OCI-LY3 (cell line): ENCODE measurements around the gene TMEM114.

ENCODE experiments used
- EZH2phosphoT487 ChIP-seq: fragments of 200-600 bp; shearing (Covaris generic); IDR thresholded peaks from 2 replicates; pipeline ENCODE4 v1.6.1; 2018; ENCODE audit warnings: antibody characterized with exemption, mixed run types, low read depth
- TF ChIP-seq, protein P1 (sequence below): fragments of 200-600, 300-600 bp; sonication (generic); IDR thresholded peaks from 2 replicates; pipeline ENCODE4 v1.5.1; 2014; ENCODE audit warnings: antibody characterized with exemption, low read length, low read depth

DNA sequence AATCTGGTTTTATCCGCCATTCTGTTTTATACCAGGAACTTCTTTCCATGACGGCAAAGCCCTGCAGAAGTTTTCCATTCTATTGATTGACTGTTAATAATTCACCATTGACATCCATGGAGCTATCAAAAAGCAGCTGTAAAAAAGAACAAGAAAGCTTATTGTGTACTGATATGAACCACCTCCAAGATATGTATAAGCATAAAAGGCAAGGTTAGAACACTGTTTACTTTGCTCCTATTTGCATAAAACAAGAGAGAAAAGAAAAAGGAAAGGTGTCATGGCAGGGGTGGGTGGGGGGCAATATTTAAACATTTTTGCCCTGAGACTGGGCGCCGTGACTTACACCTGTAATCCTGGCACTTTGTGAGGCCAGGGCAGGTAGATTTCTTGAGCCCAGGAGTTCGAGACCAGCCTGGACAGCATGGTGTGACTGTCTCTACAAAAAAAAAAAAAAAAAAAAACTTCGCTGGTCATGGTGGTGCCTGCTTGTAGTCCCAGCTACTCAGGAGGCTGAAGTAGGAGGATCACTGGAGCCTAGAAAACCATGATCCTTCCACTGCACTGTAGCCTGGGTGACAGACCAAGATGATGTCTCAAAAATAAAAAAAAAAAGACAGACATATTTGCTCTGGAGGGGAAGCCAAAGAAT lies 52.5 kb downstream of the TMEM114 start:
- TF ChIP-seq, protein P1, sequence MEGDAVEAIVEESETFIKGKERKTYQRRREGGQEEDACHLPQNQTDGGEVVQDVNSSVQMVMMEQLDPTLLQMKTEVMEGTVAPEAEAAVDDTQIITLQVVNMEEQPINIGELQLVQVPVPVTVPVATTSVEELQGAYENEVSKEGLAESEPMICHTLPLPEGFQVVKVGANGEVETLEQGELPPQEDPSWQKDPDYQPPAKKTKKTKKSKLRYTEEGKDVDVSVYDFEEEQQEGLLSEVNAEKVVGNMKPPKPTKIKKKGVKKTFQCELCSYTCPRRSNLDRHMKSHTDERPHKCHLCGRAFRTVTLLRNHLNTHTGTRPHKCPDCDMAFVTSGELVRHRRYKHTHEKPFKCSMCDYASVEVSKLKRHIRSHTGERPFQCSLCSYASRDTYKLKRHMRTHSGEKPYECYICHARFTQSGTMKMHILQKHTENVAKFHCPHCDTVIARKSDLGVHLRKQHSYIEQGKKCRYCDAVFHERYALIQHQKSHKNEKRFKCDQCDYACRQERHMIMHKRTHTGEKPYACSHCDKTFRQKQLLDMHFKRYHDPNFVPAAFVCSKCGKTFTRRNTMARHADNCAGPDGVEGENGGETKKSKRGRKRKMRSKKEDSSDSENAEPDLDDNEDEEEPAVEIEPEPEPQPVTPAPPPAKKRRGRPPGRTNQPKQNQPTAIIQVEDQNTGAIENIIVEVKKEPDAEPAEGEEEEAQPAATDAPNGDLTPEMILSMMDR, result no peak
- TF ChIP-seq EZH2phosphoT487, result no peak
